ENCODE results near the gene ESD. TPM values are rescaled to one million over a fixed set of nuclear protein-coding genes. Genes with fewer than 3 reads are reported as not detected.

The ESD gene
- total RNA-seq, 1 donor from 2014 or later = 191 TPM

- no peak for DNase-seq (ENCODE audit: low spot score)
- no peak overlapping the region for H3K4me3 ChIP-seq
- Mint-ChIP-seq H3K9me3 (no peaks in the 10 kb centered on the region), H3K4me3 (no peak overlapping the region), H3K36me3 (no peaks in the 10 kb centered on the region), H3K27ac (no peak overlapping the region), H3K4me1 (no peaks in the 10 kb centered on the region), H3K27me3 (ENCODE audit: insufficient read depth, low read depth) (no peaks in the 10 kb centered on the region)
- no peaks in the 10 kb centered on the region for H3F3A ChIP-seq (ENCODE audit: low read depth)
- TF ChIP-seq CTCF (IDR thresholded peaks at IDR 0.05) (no peak), EZH2 (IDR thresholded peaks at IDR 0.05) (no peak), EZH2phosphoT487 (IDR thresholded peaks at IDR 0.05) (no peak)
- no peaks in the 10 kb centered on the region for H3K9me3 ChIP-seq (ENCODE audit: low read depth)
- H3K9ac ChIP-seq = no peak overlapping the region
- H2AFZ ChIP-seq (replicated peaks) = no peak overlapping the region
- no peaks in the 10 kb centered on the region for H3K4me1 ChIP-seq
- no peaks in the 10 kb centered on the region for H4K20me1 ChIP-seq (ENCODE audit: low read depth)
- no peak overlapping the region for H3K27ac ChIP-seq
- H3K79me2 ChIP-seq (ENCODE audit: low read depth) = no peaks in the 10 kb centered on the region
- H3K36me3 ChIP-seq = no peaks in the 10 kb centered on the region
- H3K4me2 ChIP-seq = no peak overlapping the region
- H3K27me3 ChIP-seq = no peaks in the 10 kb centered on the region
Observed at GRCh38 chr13:46804391-46804815, 7.4 kb upstream of the ESD start.

- TF ChIP-seq EZH2phosphoT487 (IDR thresholded peaks at IDR 0.05) (no peak), CTCF (IDR thresholded peaks at IDR 0.05) (no peak), EZH2 (IDR thresholded peaks at IDR 0.05) (no peak)
- Mint-ChIP-seq H3K9me3 (no peaks in the 10 kb centered on the region), H3K27me3 (ENCODE audit: insufficient read depth, low read depth) (no peaks in the 10 kb centered on the region), H3K4me3 (no peak overlapping the region), H3K36me3 (no peaks in the 10 kb centered on the region), H3K27ac (no peak overlapping the region), H3K4me1 (no peaks in the 10 kb centered on the region)
- no peaks in the 10 kb centered on the region for H3K79me2 ChIP-seq (ENCODE audit: low read depth)
- no peak overlapping the region for H3K4me3 ChIP-seq
- H3F3A ChIP-seq (ENCODE audit: low read depth) = no peaks in the 10 kb centered on the region
- no peaks in the 10 kb centered on the region for H3K4me1 ChIP-seq
- H3K9me3 ChIP-seq (ENCODE audit: low read depth) = no peaks in the 10 kb centered on the region
- H3K9ac ChIP-seq = no peak overlapping the region
- H3K27me3 ChIP-seq = no peaks in the 10 kb centered on the region
- H4K20me1 ChIP-seq (ENCODE audit: low read depth) = no peaks in the 10 kb centered on the region
- H2AFZ ChIP-seq (replicated peaks) = no peak overlapping the region
- no peak overlapping the region for H3K27ac ChIP-seq
- no peaks in the 10 kb centered on the region for H3K36me3 ChIP-seq
- H3K4me2 ChIP-seq = no peak overlapping the region
- DNase-seq (ENCODE audit: low spot score) = no peak
Observed at GRCh38 chr13:46803586-46803985, 6.6 kb upstream of the ESD start.

- no peaks in the 10 kb centered on the region for H3K27me3 ChIP-seq
- no peak for DNase-seq (ENCODE audit: low spot score)
- H3K9me3 ChIP-seq (ENCODE audit: low read depth) = no peaks in the 10 kb centered on the region
- TF ChIP-seq EZH2 (IDR thresholded peaks at IDR 0.05) = no peak
- no peak for TF ChIP-seq CTCF (IDR thresholded peaks at IDR 0.05)
- TF ChIP-seq EZH2phosphoT487 (IDR thresholded peaks at IDR 0.05) = no peak
- peaks cover 8% of the 10 kb centered on the region for H3F3A ChIP-seq (ENCODE audit: low read depth)
- H3K36me3 ChIP-seq = no peaks in the 10 kb centered on the region
- H3K79me2 ChIP-seq (ENCODE audit: low read depth) = no peaks in the 10 kb centered on the region
- no peak overlapping the region for H3K27ac ChIP-seq
- Mint-ChIP-seq H3K9me3 (no peaks in the 10 kb centered on the region), H3K36me3 (no peaks in the 10 kb centered on the region), H3K27ac (no peak overlapping the region), H3K4me1 (peaks cover 11% of the 10 kb centered on the region), H3K27me3 (ENCODE audit: insufficient read depth, low read depth) (no peaks in the 10 kb centered on the region), H3K4me3 (no peak overlapping the region)
- H3K4me1 ChIP-seq = peaks cover 6% of the 10 kb centered on the region
- no peak overlapping the region for H3K4me2 ChIP-seq
- no peaks in the 10 kb centered on the region for H4K20me1 ChIP-seq (ENCODE audit: low read depth)
- H3K9ac ChIP-seq = no peak overlapping the region
- H2AFZ ChIP-seq (replicated peaks) = no peak overlapping the region
- H3K4me3 ChIP-seq = no peak overlapping the region
Observed at GRCh38 chr13:46801858-46802257, 4.9 kb upstream of the ESD start.

All from neural progenitor cell (in vitro differentiated cells).